Umbilical cord (tissue), 2 donors: ENCODE data around the gene RBM18. TPM values are rescaled to one million over a fixed set of nuclear protein-coding genes. Genes with fewer than 3 reads are reported as not detected.
A peak's percentile ranks its signal among the peaks of the same experiment; 100 is the strongest.

Experiments
- DNase-seq: peaks from one replicate; pipeline ENCODE4 v3.0.0-alpha.2; 2015; ENCODE audit warnings: low spot score
- total RNA-seq: library from RNA; depleted of rRNA; stranded (reverse); fragments of >200 nt; gene quantifications from one replicate; pipeline ENCODE4 v1.2.3, GENCODE V29; 2014; ENCODE audit warnings: low replicate concordance; ENCODE audit not compliant: insufficient read depth

Gene RBM18
- 28.6 TPM for total RNA-seq

GRCh38 chr9:122264360-122265148 is at the start of gene RBM18, which contains the start of gene MRRF:
Gene RBM18, minus strand, starts transcription at chr9:122264840. Its CDS starts 3,348 bp downstream, at chr9:122261492.
Gene MRRF, plus strand, starts transcription at chr9:122264882. Its CDS starts 6,010 bp downstream, at chr9:122270892.
- DNase-seq = peak; percentile 93

- DNase-seq = no peak
Observed at GRCh38 chr9:122314165-122314564, 49.5 kb upstream of the RBM18 start.

GRCh38 chr9:122309861-122310260 is 45.2 kb upstream of the RBM18 start:
- DNase-seq = no peak

- DNase-seq = no peak
Observed at GRCh38 chr9:122307925-122308324, 43.3 kb upstream of the RBM18 start.

GRCh38 chr9:122307061-122307460 is 42.4 kb upstream of the RBM18 start:
- DNase-seq = no peak

GRCh38 chr9:122302237-122303093 is 37.8 kb upstream of the RBM18 start:
- no peak for DNase-seq

GRCh38 chr9:122297512-122297911 is 32.9 kb upstream of the RBM18 start:
- no peak for DNase-seq

- no peak for DNase-seq
Observed at GRCh38 chr9:122294531-122294930, 29.9 kb upstream of the RBM18 start.

GRCh38 chr9:122291458-122291857 is 26.8 kb upstream of the RBM18 start:
- DNase-seq = no peak

- DNase-seq = no peak
Observed at GRCh38 chr9:122287214-122287720, 22.6 kb upstream of the RBM18 start.

- no peak for DNase-seq
Observed at GRCh38 chr9:122286764-122287163, 22.1 kb upstream of the RBM18 start.

GRCh38 chr9:122281368-122281767 is 16.7 kb upstream of the RBM18 start:
- no peak for DNase-seq

GRCh38 chr9:122277285-122277897 is 12.8 kb upstream of the RBM18 start:
- DNase-seq = no peak

- DNase-seq = no peak
Observed at GRCh38 chr9:122276096-122276495, 11.5 kb upstream of the RBM18 start.

- no peak for DNase-seq
Observed at GRCh38 chr9:122274055-122274454, 9.4 kb upstream of the RBM18 start.

- no peak for DNase-seq
Observed at GRCh38 chr9:122268041-122268814, 3.6 kb upstream of the RBM18 start.

- DNase-seq = peak; percentile 20
Observed at GRCh38 chr9:122265149-122265915, 692 bp upstream of the RBM18 start.

- DNase-seq = no peak
Observed at GRCh38 chr9:122263699-122264349, 816 bp downstream of the RBM18 start.

- DNase-seq = no peak
Observed at GRCh38 chr9:122262073-122262472, 2.6 kb downstream of the RBM18 start.

GRCh38 chr9:122261469-122261881 is 3.2 kb downstream of the RBM18 start:
- DNase-seq = peak; percentile 76
